GM23338 (cell line): ENCODE measurements around the gene PCBP3. TPM values are rescaled to one million over a fixed set of nuclear protein-coding genes. Genes with fewer than 3 reads are reported as not detected.

ENCODE experiments used
- ATAC-seq: fragments of 200-7000 bp; cut with Tn5 transposase; 3 replicates; pipeline ENCODE4 v1.9.1; 2020
- DNase-seq: peaks from one replicate; pipeline ENCODE4 v3.0.0-alpha.2; 2015; ENCODE audit warnings: low spot score
- H2AFZ ChIP-seq: fragments of 200-600 bp; sonication (generic); 2 replicates; pipeline ENCODE4 v1.8.0; 2016; ENCODE audit warnings: antibody characterized with exemption, mild to moderate bottlenecking, moderate library complexity
- H3F3A ChIP-seq: fragments of 200-600 bp; sonication (generic); replicated peaks from 2 replicates; pipeline ENCODE4 v1.8.0; 2017; ENCODE audit warnings: antibody characterized with exemption, mixed run types, low read depth
- H3K27ac ChIP-seq: fragments of 200-600 bp; sonication (generic); 2 replicates; pipeline ENCODE4 v1.6.1; 2016; ENCODE audit warnings: low read depth
- H3K27me3 ChIP-seq: fragments of 200-600 bp; sonication (generic); 2 replicates; pipeline ENCODE4 v1.8.0; 2016; ENCODE audit warnings: mild to moderate bottlenecking, mixed run types, moderate library complexity; ENCODE audit not compliant: insufficient read depth
- H3K36me3 ChIP-seq: fragments of 200-600 bp; sonication (generic); 2 replicates; pipeline ENCODE4 v1.8.0; 2016; ENCODE audit warnings: mild to moderate bottlenecking; ENCODE audit not compliant: insufficient read depth
- H3K4me1 ChIP-seq: fragments of 200-600 bp; sonication (generic); 2 replicates; pipeline ENCODE4 v1.8.0; 2016; ENCODE audit warnings: mild to moderate bottlenecking, moderate library complexity; ENCODE audit not compliant: insufficient read depth
- H3K4me2 ChIP-seq: fragments of 200-600 bp; sonication (generic); 2 replicates; pipeline ENCODE4 v1.7.1; 2017; ENCODE audit warnings: mixed run types
- H3K4me3 ChIP-seq: fragments of 200-600 bp; sonication (generic); 2 replicates; pipeline ENCODE4 v1.6.1; 2016; ENCODE audit warnings: mixed run types
- H3K79me2 ChIP-seq: fragments of 200-600 bp; sonication (generic); replicated peaks from 2 replicates; pipeline ENCODE4 v1.8.0; 2017; ENCODE audit warnings: mild to moderate bottlenecking; ENCODE audit not compliant: insufficient read depth
- H3K9me2 ChIP-seq: fragments of 200-600 bp; sonication (generic); 2 replicates; pipeline ENCODE4 v1.8.0; 2017; ENCODE audit not compliant: insufficient read depth
- H4K20me1 ChIP-seq: fragments of 200-600 bp; sonication (generic); replicated peaks from 2 replicates; pipeline ENCODE4 v1.8.0; 2017; ENCODE audit warnings: mild to moderate bottlenecking; ENCODE audit not compliant: insufficient read depth
- H3K27ac Mint-ChIP-seq: 2 replicates; pipeline ENCODE4 v1.8.0; 2020; ENCODE audit warnings: inconsistent platforms, mild to moderate bottlenecking, moderate library complexity, mixed read lengths
- H3K27me3 Mint-ChIP-seq: 3 replicates; pipeline ENCODE4 v1.8.0; 2022; ENCODE audit warnings: low read depth, mild to moderate bottlenecking, moderate library complexity, mixed read lengths, inconsistent platforms; ENCODE audit not compliant: insufficient read depth, poor library complexity
- H3K36me3 Mint-ChIP-seq: 3 replicates; pipeline ENCODE4 v1.8.0; 2021; ENCODE audit warnings: low read depth, mild to moderate bottlenecking, inconsistent platforms, moderate library complexity, mixed read lengths
- H3K4me1 Mint-ChIP-seq: 3 replicates; pipeline ENCODE4 v1.8.0; 2020; ENCODE audit warnings: mild to moderate bottlenecking, inconsistent platforms, mixed read lengths
- H3K4me3 Mint-ChIP-seq: 3 replicates; pipeline ENCODE4 v1.8.0; 2021; ENCODE audit warnings: moderate library complexity, mild to moderate bottlenecking, inconsistent platforms, mixed read lengths
- H3K9me3 Mint-ChIP-seq: 3 replicates; pipeline ENCODE4 v1.8.0; 2020; ENCODE audit warnings: moderate library complexity, mild to moderate bottlenecking, inconsistent platforms, mixed read lengths
- CREB1 ChIP-seq: fragments of 250-450 bp; sonication (Bioruptor Pico); IDR thresholded peaks from 2 replicates; pipeline ENCODE4 v1.5.0; 2020; ENCODE audit warnings: low read depth, mild to moderate bottlenecking, moderate library complexity
- CTCF ChIP-seq, 2 experiments: fragments of 200-600 bp in 1 of 2; sonication (generic) in 1 of 2; conservative IDR thresholded peaks; 2 replicates each; pipeline versions ENCODE4 v1.5.1 to v1.6.1; 2016 to 2017; ENCODE audit warnings: antibody characterized with exemption in 2 of 2, low read depth in 2 of 2, mild to moderate bottlenecking in 2 of 2, moderate library complexity in 1 of 2
- ETS1 ChIP-seq: IDR thresholded peaks from 2 replicates; pipeline ENCODE4 v1.6.1; 2016; ENCODE audit warnings: antibody characterized with exemption
- EZH2 ChIP-seq: fragments of 200-600 bp; sonication (generic); IDR thresholded peaks from one replicate; pipeline ENCODE4 v1.8.0; 2017; ENCODE audit warnings: antibody characterized with exemption, mild to moderate bottlenecking, low read depth; ENCODE audit not compliant: unreplicated experiment
- EZH2phosphoT487 ChIP-seq: fragments of 200-600 bp; sonication (generic); IDR thresholded peaks from one replicate; pipeline ENCODE4 v1.8.1; 2018; ENCODE audit warnings: antibody characterized with exemption; ENCODE audit not compliant: unreplicated experiment
- POLR2AphosphoS5 ChIP-seq: IDR thresholded peaks from 2 replicates; pipeline ENCODE4 v1.6.1; 2016; ENCODE audit warnings: antibody characterized with exemption, low read depth
- STAT1 ChIP-seq: IDR thresholded peaks from one replicate; pipeline ENCODE4 v1.6.1; 2016; ENCODE audit warnings: antibody characterized with exemption; ENCODE audit not compliant: unreplicated experiment
- ZNF331 ChIP-seq: fragments of 250-450 bp; sonication (Bioruptor Pico); IDR thresholded peaks from 2 replicates; pipeline ENCODE4 v1.5.0; 2020; ENCODE audit warnings: low read depth, mild to moderate bottlenecking, moderate library complexity
- ZNF462 ChIP-seq: fragments of 250-450 bp; sonication (Bioruptor Pico); IDR thresholded peaks from 2 replicates; pipeline ENCODE4 v1.5.0; 2020; ENCODE audit warnings: mild to moderate bottlenecking, moderate library complexity
- polyA plus RNA-seq: library from polyadenylated mRNA; unstranded; fragments of >200 nt; fragmentation: Nextera tagmentation; extraction: Ambion mirVana; gene quantifications from 2 replicates; pipeline ENCODE4 v1.2.1, GENCODE V29; 2016
- total RNA-seq: library from RNA; depleted of rRNA; stranded (reverse); fragments of >200 nt; shearing (Covaris generic); gene quantifications from 2 replicates; pipeline ENCODE4 v1.2.3, GENCODE V29; 2014

PCBP3 gene
- total and polyA plus RNA-seq, 2 experiments from 2014 or later: 7.1 to 9.1 TPM

- TF ChIP-seq ZNF462: no peak
- no peak for TF ChIP-seq STAT1
Observed at GRCh38 chr21:45917241-45917640, 273.7 kb downstream of the PCBP3 start (continued).

GRCh38 chr21:45918011-45918410, 274.5 kb downstream of the PCBP3 start:
- H3K4me2 ChIP-seq: no peak overlapping the region
- H4K20me1 ChIP-seq: no peaks in the 10 kb centered on the region
- H3K27me3 Mint-ChIP-seq: peaks cover 3% of the 10 kb centered on the region
- DNase-seq (no peak), ATAC-seq (no peak)
- H3K79me2 ChIP-seq: no peaks in the 10 kb centered on the region
- H3K36me3 ChIP-seq: no peaks in the 10 kb centered on the region
- H3K9me3 Mint-ChIP-seq: peaks cover 4% of the 10 kb centered on the region; the same call in 2 of the 3 replicates
- no peaks in the 10 kb centered on the region for H3K9me2 ChIP-seq
- H3K36me3 Mint-ChIP-seq: no peaks in the 10 kb centered on the region
- H3K27me3 ChIP-seq: no peaks in the 10 kb centered on the region
- H3K4me3 Mint-ChIP-seq: no peak overlapping the region
- no peak overlapping the region for H3K27ac Mint-ChIP-seq
- H3K4me1 Mint-ChIP-seq: no peaks in the 10 kb centered on the region
- no peaks in the 10 kb centered on the region for H3K4me1 ChIP-seq
- no peak overlapping the region for H3K4me3 ChIP-seq
- H3F3A ChIP-seq: no peaks in the 10 kb centered on the region
- no peak overlapping the region for H3K27ac ChIP-seq
- H2AFZ ChIP-seq: no peak overlapping the region
- TF ChIP-seq POLR2AphosphoS5 (no peak), EZH2phosphoT487 (no peak), ETS1 (no peak), CREB1 (no peak), CTCF (conservative IDR thresholded peaks at IDR 0.05; ENCODE audit: low read depth in 2 of 2) (no peak), ZNF331 (no peak), STAT1 (no peak), EZH2 (no peak)
